ENCODE results near the gene FCRL5. TPM values are rescaled to one million over a fixed set of nuclear protein-coding genes. Genes with fewer than 3 reads are reported as not detected.

FCRL5 gene
- not detected in 2 replicates for total RNA-seq

GRCh38 chr1:157551694-157552693, at the start of gene FCRL5:
Gene FCRL5, minus strand, starts transcription at chr1:157552515. Its CDS starts 153 bp downstream, at chr1:157552362.

GRCh38 chr1:157597959-157598667, 45.8 kb upstream of the FCRL5 start, which contains the start of gene FCRL4:
Gene FCRL4, minus strand, starts transcription at chr1:157598085. Its CDS starts 141 bp downstream, at chr1:157597944.

Other genes starting within 250 kb of the FCRL5 start
- not detected in 2 replicates for gene FCRL4, start 45.6 kb upstream of the FCRL5 start, total RNA-seq
- gene FCRL3, start 148.3 kb upstream of the FCRL5 start, total RNA-seq: not detected in 2 replicates
- not detected in 2 replicates for gene FCRL2, start 224.6 kb upstream of the FCRL5 start, total RNA-seq

Data from bronchus fibroblast of lung (primary cell).